Measurements from ENCODE around the gene SSTR5. TPM values are rescaled to one million over a fixed set of nuclear protein-coding genes. Genes with fewer than 3 reads are reported as not detected.

Gene SSTR5
- total RNA-seq, 3 donors from 2014 or later (not counting 1 experiment from before 2014, with no cell fraction given): not detected

DNA sequence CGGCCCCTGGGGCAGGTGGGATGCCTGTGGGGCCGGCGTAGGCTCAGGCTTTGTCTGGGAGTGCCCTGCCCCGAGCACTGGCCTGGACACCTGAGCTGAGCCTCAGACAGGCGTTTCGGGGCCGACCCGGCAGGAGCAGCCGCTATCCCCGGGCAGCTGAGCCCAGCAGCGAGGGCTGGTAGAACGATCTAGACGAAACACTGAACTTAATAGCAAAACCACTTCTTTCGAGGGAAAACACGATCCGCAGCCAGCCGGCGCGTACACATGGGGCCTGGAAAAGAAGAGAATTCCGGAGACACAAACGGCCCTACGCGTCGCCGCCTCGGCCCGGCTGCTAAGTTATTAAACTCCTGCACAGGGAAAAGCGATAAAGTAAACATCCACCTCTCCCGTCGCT, 22.0 kb upstream of the SSTR5 start:
- Mint-ChIP-seq H3K9me3 (no peaks in the 10 kb centered on the region), H3K4me1 (peaks cover 0 to 5% of the 10 kb centered on the region in 2 donors), H3K4me3 (no peak overlapping the region), H3K27ac (no peak overlapping the region), H3K36me3 (no peaks in the 10 kb centered on the region), H3K27me3 (ENCODE audit: low read depth in 2 of 2) (no peaks in the 10 kb centered on the region)
- ATAC-seq (no peak), DNase-seq (no peak)
- TF ChIP-seq, protein P1, sequence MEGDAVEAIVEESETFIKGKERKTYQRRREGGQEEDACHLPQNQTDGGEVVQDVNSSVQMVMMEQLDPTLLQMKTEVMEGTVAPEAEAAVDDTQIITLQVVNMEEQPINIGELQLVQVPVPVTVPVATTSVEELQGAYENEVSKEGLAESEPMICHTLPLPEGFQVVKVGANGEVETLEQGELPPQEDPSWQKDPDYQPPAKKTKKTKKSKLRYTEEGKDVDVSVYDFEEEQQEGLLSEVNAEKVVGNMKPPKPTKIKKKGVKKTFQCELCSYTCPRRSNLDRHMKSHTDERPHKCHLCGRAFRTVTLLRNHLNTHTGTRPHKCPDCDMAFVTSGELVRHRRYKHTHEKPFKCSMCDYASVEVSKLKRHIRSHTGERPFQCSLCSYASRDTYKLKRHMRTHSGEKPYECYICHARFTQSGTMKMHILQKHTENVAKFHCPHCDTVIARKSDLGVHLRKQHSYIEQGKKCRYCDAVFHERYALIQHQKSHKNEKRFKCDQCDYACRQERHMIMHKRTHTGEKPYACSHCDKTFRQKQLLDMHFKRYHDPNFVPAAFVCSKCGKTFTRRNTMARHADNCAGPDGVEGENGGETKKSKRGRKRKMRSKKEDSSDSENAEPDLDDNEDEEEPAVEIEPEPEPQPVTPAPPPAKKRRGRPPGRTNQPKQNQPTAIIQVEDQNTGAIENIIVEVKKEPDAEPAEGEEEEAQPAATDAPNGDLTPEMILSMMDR (IDR thresholded peaks at IDR 0.05): no peak
- intact Hi-C loops (cut with micrococcal nuclease): loop anchor here (10.0 kb wide), 1 partner anchor 336 kb away; the partner anchor contains the start of gene METRN
- no peak overlapping the region for H3K27ac ChIP-seq (ENCODE audit: low read length)
- H3K4me1 ChIP-seq (ENCODE audit: control insufficient read depth, insufficient read depth, low read length): peaks cover 2% of the 10 kb centered on the region
- H3K9me3 ChIP-seq (ENCODE audit: control insufficient read depth, insufficient read depth, low read length): no peaks in the 10 kb centered on the region
- no peaks in the 10 kb centered on the region for H3K27me3 ChIP-seq (ENCODE audit: control insufficient read depth, insufficient read depth, low read length)
- no peaks in the 10 kb centered on the region for H3K36me3 ChIP-seq (ENCODE audit: control insufficient read depth, insufficient read depth, low read length)
- H3K4me3 ChIP-seq (ENCODE audit: low read length): no peak overlapping the region
- WGBS (ENCODE audit: insufficient coverage): 90% methylated on average over 30 of the region's 30 CpGs

DNA sequence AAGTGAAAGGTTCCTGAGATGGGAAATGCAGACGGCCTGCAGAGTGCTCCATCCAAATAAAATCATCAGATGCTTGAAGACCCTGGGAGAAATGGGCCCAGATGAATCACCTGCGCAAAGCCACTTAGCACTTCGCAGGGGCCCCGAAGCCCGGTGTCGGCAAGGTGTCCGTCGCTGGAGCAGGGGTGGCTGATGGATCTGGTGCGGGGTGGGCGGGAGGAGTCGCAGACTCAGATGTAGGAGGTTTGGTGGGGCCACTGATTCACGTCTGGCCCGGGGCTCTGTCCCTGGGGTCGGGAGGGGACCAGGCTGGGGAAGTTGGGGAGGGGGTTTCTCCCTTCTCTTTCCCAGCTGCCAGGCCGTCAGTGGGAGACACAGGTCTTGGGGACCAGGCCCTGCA, 21.6 kb upstream of the SSTR5 start:
- peaks cover 2% of the 10 kb centered on the region for H3K4me1 ChIP-seq (ENCODE audit: control insufficient read depth, insufficient read depth, low read length)
- WGBS (ENCODE audit: insufficient coverage): 92% methylated on average over 15 of the region's 15 CpGs

DNA sequence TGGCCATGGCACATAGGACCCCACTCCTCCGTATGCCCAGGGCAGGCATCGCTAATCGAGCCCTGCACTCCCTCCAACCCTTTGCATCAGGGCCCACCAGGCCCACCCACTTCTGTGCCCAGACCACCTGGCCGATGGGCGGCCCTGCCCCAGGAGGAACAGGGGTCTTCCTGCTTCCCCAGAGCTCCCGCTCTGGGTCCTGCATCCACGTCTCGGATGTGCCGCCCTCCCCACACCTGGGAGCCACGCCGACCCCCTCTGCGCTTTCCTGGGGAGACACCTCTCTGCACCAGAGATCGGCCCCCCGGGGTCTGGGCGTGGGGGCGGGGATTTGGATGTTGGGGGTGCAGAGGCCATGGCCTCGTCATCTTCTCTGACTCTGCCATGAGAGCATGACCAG, 21.1 kb upstream of the SSTR5 start:
- Histone ChIP-seq H3K4me1 (ENCODE audit: control insufficient read depth, insufficient read depth, low read length) (peaks cover 2% of the 10 kb centered on the region), H3K27me3 (ENCODE audit: control insufficient read depth, insufficient read depth, low read length) (no peaks in the 10 kb centered on the region), H3K9me3 (ENCODE audit: control insufficient read depth, insufficient read depth, low read length) (no peaks in the 10 kb centered on the region), H3K36me3 (ENCODE audit: control insufficient read depth, insufficient read depth, low read length) (no peaks in the 10 kb centered on the region), H3K27ac (ENCODE audit: low read length) (no peak overlapping the region), H3K4me3 (ENCODE audit: low read length) (no peak overlapping the region)
- H3K27ac Mint-ChIP-seq: no peak overlapping the region
- H3K9me3 Mint-ChIP-seq: no peaks in the 10 kb centered on the region
- no peaks in the 10 kb centered on the region for H3K36me3 Mint-ChIP-seq
- WGBS (ENCODE audit: insufficient coverage): 88% methylated on average over 17 of the region's 17 CpGs
- TF ChIP-seq, protein P1 (IDR thresholded peaks at IDR 0.05): no peak
- no peaks in the 10 kb centered on the region for H3K27me3 Mint-ChIP-seq (ENCODE audit: low read depth in 2 of 2)
- intact Hi-C loops (cut with micrococcal nuclease): loop anchor here (10.0 kb wide), 1 partner anchor 337 kb away; the partner anchor contains the start of gene METRN
- no peak overlapping the region for H3K4me3 Mint-ChIP-seq
- DNase-seq (no peak), ATAC-seq (no peak)
- peaks cover 0 to 5% of the 10 kb centered on the region in 2 donors for H3K4me1 Mint-ChIP-seq

More for the DNA sequence above, 21.6 kb upstream of the SSTR5 start:
- H3K9me3 Mint-ChIP-seq: no peaks in the 10 kb centered on the region
- no peaks in the 10 kb centered on the region for H3K27me3 Mint-ChIP-seq (ENCODE audit: low read depth in 2 of 2)
- H3K4me1 Mint-ChIP-seq: peaks cover 0 to 5% of the 10 kb centered on the region in 2 donors
- no peak overlapping the region for H3K27ac Mint-ChIP-seq
- no peak for DNase-seq
- TF ChIP-seq, protein P1 (IDR thresholded peaks at IDR 0.05): no peak
- Histone ChIP-seq H3K9me3 (ENCODE audit: control insufficient read depth, insufficient read depth, low read length) (no peaks in the 10 kb centered on the region), H3K36me3 (ENCODE audit: control insufficient read depth, insufficient read depth, low read length) (no peaks in the 10 kb centered on the region), H3K27me3 (ENCODE audit: control insufficient read depth, insufficient read depth, low read length) (no peaks in the 10 kb centered on the region), H3K4me3 (ENCODE audit: low read length) (no peak overlapping the region), H3K27ac (ENCODE audit: low read length) (no peak overlapping the region)
- no peak overlapping the region for H3K4me3 Mint-ChIP-seq
- no peaks in the 10 kb centered on the region for H3K36me3 Mint-ChIP-seq
- intact Hi-C loops (cut with micrococcal nuclease): loop anchor here (10.0 kb wide), 1 partner anchor 336 kb away; the partner anchor contains the start of gene METRN
- ATAC-seq: no peak

DNA sequence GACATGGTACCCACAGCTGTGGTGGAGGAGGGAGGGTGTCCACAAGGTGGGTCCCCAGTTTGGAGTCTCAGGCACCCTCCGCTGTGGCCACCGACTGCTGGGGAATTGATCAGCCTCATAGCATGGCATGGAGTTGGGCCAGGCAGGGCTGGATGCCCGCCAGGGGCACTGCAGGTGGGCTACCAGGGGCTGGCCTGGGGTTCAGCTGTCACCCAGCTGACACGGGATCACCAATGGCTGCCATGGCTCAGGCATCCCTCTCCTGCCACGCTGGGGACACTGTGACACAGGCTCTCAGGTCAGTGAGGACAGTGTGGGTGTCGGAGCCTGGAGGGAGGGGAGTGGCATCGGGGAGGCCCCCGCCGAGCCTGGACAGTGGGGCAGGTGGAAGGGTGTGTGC, 19.8 kb upstream of the SSTR5 start:
- Histone ChIP-seq H3K4me3 (ENCODE audit: low read length) (no peak overlapping the region), H3K27ac (ENCODE audit: low read length) (no peak overlapping the region), H3K27me3 (ENCODE audit: control insufficient read depth, insufficient read depth, low read length) (no peaks in the 10 kb centered on the region), H3K36me3 (ENCODE audit: control insufficient read depth, insufficient read depth, low read length) (no peaks in the 10 kb centered on the region), H3K9me3 (ENCODE audit: control insufficient read depth, insufficient read depth, low read length) (no peaks in the 10 kb centered on the region), H3K4me1 (ENCODE audit: control insufficient read depth, insufficient read depth, low read length) (peaks cover 2% of the 10 kb centered on the region)
- Mint-ChIP-seq H3K9me3 (no peaks in the 10 kb centered on the region), H3K4me3 (no peak overlapping the region), H3K4me1 (peaks cover 0 to 5% of the 10 kb centered on the region in 2 donors), H3K36me3 (no peaks in the 10 kb centered on the region), H3K27me3 (ENCODE audit: low read depth in 2 of 2) (no peaks in the 10 kb centered on the region), H3K27ac (no peak overlapping the region)
- 89% methylated on average over 9 of the region's 9 CpGs for WGBS (ENCODE audit: insufficient coverage)
- TF ChIP-seq, protein P1 (IDR thresholded peaks at IDR 0.05): no peak
- ATAC-seq: no peak
- intact Hi-C loops (cut with micrococcal nuclease): loop anchor here (10.0 kb wide), 1 partner anchor 338 kb away; the partner anchor contains the start of gene METRN
- no peak for DNase-seq

Measured in natural killer cell (primary cell).